Parathyroid adenoma (tissue), 2 donors: Measurements from ENCODE around the gene KIF18A.

Source experiments
- H2AFZ ChIP-seq: fragments of 300-600 bp; sonication (generic); one replicate; pipeline ENCODE4 v1.7.0; 2017; ENCODE audit warnings: antibody characterized with exemption, mild to moderate bottlenecking
- H3K27ac ChIP-seq: fragments of 300-600 bp; sonication (generic); one replicate; pipeline ENCODE4 v1.7.0; 2017
- H3K27me3 ChIP-seq: fragments of 300-600 bp; sonication (generic); one replicate; pipeline ENCODE4 v1.7.0; 2017; ENCODE audit warnings: low read length; ENCODE audit not compliant: control insufficient read depth, insufficient read depth
- H3K36me3 ChIP-seq: fragments of 300-600 bp; sonication (generic); one replicate; pipeline ENCODE4 v1.7.0; 2017; ENCODE audit warnings: low read length; ENCODE audit not compliant: control insufficient read depth, insufficient read depth
- H3K4me1 ChIP-seq: fragments of 300-600 bp; sonication (generic); one replicate; pipeline ENCODE4 v1.7.0; 2017; ENCODE audit warnings: control low read depth
- H3K4me2 ChIP-seq: fragments of 300-600 bp; sonication (generic); one replicate; pipeline ENCODE4 v1.7.0; 2017; ENCODE audit warnings: low read length
- H3K4me3 ChIP-seq: fragments of 300-600 bp; sonication (generic); one replicate; pipeline ENCODE4 v1.7.0; 2017; ENCODE audit warnings: low read depth, low read length
- H3K79me2 ChIP-seq: fragments of 300-600 bp; sonication (generic); one replicate; pipeline ENCODE4 v1.7.0; 2017; ENCODE audit warnings: control low read depth
- H3K9ac ChIP-seq: fragments of 300-600 bp; sonication (generic); one replicate; pipeline ENCODE4 v1.7.0; 2017; ENCODE audit warnings: mild to moderate bottlenecking
- H3K9me3 ChIP-seq: fragments of 300-600 bp; sonication (generic); one replicate; pipeline ENCODE4 v1.7.0; 2017; ENCODE audit warnings: low read length; ENCODE audit not compliant: control insufficient read depth
- TF ChIP-seq, protein P1 (sequence below): fragments of 300-600 bp; sonication (generic); IDR thresholded peaks from one replicate; pipeline ENCODE4 v1.7.0; 2017; ENCODE audit warnings: antibody characterized with exemption, mild to moderate bottlenecking
- donor health status: primary hyperparathyroidism.

KIF18A gene

GRCh38 chr11:28009996-28010395 lies 98.0 kb downstream of the KIF18A start:
- H2AFZ ChIP-seq = no peak overlapping the region
- H3K27me3 ChIP-seq = no peaks in the 10 kb centered on the region
- no peaks in the 10 kb centered on the region for H3K4me1 ChIP-seq
- no peak overlapping the region for H3K27ac ChIP-seq
- TF ChIP-seq, protein P1, sequence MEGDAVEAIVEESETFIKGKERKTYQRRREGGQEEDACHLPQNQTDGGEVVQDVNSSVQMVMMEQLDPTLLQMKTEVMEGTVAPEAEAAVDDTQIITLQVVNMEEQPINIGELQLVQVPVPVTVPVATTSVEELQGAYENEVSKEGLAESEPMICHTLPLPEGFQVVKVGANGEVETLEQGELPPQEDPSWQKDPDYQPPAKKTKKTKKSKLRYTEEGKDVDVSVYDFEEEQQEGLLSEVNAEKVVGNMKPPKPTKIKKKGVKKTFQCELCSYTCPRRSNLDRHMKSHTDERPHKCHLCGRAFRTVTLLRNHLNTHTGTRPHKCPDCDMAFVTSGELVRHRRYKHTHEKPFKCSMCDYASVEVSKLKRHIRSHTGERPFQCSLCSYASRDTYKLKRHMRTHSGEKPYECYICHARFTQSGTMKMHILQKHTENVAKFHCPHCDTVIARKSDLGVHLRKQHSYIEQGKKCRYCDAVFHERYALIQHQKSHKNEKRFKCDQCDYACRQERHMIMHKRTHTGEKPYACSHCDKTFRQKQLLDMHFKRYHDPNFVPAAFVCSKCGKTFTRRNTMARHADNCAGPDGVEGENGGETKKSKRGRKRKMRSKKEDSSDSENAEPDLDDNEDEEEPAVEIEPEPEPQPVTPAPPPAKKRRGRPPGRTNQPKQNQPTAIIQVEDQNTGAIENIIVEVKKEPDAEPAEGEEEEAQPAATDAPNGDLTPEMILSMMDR = no peak
- no peak overlapping the region for H3K9ac ChIP-seq
- H3K4me3 ChIP-seq = no peak overlapping the region
- no peaks in the 10 kb centered on the region for H3K36me3 ChIP-seq
- no peaks in the 10 kb centered on the region for H3K9me3 ChIP-seq
- no peak overlapping the region for H3K4me2 ChIP-seq
- no peaks in the 10 kb centered on the region for H3K79me2 ChIP-seq

- Histone ChIP-seq H3K4me2 (no peak overlapping the region), H2AFZ (no peak overlapping the region), H3K9me3 (no peaks in the 10 kb centered on the region), H3K9ac (no peak overlapping the region), H3K4me3 (no peak overlapping the region), H3K27ac (no peak overlapping the region), H3K27me3 (no peaks in the 10 kb centered on the region), H3K4me1 (no peaks in the 10 kb centered on the region), H3K79me2 (no peaks in the 10 kb centered on the region), H3K36me3 (no peaks in the 10 kb centered on the region)
- TF ChIP-seq, protein P1 = no peak
Observed at GRCh38 chr11:28009388-28009787, 98.6 kb downstream of the KIF18A start.

DNA sequence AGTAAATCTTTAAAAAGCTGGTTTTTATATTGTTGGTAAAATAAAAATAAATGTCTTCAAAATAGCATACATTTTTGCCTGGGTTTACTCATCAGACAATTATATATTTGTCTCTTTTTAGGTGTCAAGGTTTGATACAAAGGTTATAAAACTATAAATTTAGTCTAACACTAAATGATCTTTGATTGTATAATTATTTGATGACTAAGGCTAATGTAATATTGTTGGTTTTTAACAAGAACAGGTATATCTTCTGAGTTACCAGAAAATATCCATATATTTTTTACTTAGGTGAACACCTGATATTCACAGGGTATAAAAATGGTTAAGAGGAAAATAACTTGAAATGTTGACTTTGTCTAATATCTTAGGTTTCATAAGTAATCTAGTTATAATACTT lies 104.3 kb downstream of the KIF18A start:
- TF ChIP-seq, protein P1 = no peak
- Histone ChIP-seq H3K27me3 (no peaks in the 10 kb centered on the region), H3K36me3 (no peaks in the 10 kb centered on the region), H3K27ac (no peak overlapping the region), H3K4me2 (no peak overlapping the region), H3K4me3 (no peak overlapping the region), H3K4me1 (no peaks in the 10 kb centered on the region), H2AFZ (no peak overlapping the region), H3K9me3 (no peaks in the 10 kb centered on the region), H3K9ac (no peak overlapping the region), H3K79me2 (no peaks in the 10 kb centered on the region)

DNA sequence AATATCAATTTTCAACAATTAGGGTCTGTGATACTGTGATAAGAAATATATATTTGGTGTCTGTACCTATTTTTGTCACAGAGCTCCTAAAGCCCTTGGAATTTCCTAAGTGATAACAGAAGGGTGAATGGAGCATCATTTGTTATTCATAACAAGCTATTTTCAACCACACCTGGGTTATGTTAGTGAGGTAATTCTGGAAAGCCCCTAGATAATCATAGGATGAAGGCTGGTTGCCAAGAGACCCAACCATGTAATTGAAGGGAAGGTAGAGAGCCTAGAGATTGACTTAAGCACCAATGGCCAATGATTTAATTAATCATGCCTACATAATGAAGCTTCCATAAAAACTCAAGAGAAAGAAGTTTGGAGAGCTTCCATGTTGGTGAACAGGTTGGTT lies 109.4 kb downstream of the KIF18A start:
- Histone ChIP-seq H3K9me3 (no peaks in the 10 kb centered on the region), H3K79me2 (no peaks in the 10 kb centered on the region), H3K4me2 (no peak overlapping the region), H3K4me3 (no peak overlapping the region), H3K9ac (no peak overlapping the region), H2AFZ (no peak overlapping the region), H3K4me1 (no peaks in the 10 kb centered on the region), H3K27ac (no peak overlapping the region), H3K36me3 (no peaks in the 10 kb centered on the region), H3K27me3 (no peaks in the 10 kb centered on the region)
- TF ChIP-seq, protein P1 = no peak

DNA sequence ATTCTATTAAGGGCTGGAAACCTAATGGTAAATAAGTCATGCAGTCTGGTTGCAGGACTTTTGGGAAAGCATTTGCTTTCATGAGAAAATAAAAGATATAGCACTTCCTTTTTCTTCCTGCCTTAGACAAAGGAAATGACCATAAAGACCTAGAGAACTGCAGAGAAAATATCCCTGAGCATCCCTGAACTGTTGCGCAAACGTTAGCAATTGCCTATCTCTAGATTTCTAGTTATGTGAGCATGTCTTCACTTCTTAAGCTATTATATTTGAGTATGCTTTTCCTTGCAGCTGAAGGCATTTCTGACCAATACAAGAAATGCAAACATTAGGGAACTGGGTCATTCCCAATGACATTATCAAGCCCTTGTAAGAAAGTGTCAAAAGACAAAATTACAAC lies 110.6 kb downstream of the KIF18A start:
- H3K4me1 ChIP-seq = no peaks in the 10 kb centered on the region
- no peaks in the 10 kb centered on the region for H3K79me2 ChIP-seq
- H3K27ac ChIP-seq = no peak overlapping the region
- no peak overlapping the region for H3K4me2 ChIP-seq
- no peak overlapping the region for H2AFZ ChIP-seq
- H3K4me3 ChIP-seq = no peak overlapping the region
- H3K9ac ChIP-seq = no peak overlapping the region
- H3K27me3 ChIP-seq = no peaks in the 10 kb centered on the region
- no peaks in the 10 kb centered on the region for H3K36me3 ChIP-seq
- H3K9me3 ChIP-seq = no peaks in the 10 kb centered on the region
- TF ChIP-seq, protein P1 = no peak
